SJSA1 (cell line): Measurements from ENCODE around the gene SEC24D. TPM values are rescaled to one million over a fixed set of nuclear protein-coding genes. Genes with fewer than 3 reads are reported as not detected.

Experiments used
- DNase-seq, 2 experiments: peaks; one replicate each; pipeline ENCODE4 v3.0.0-alpha.2; 2015 to 2020; ENCODE audit warnings: low spot score in 2 of 2, low read depth in 1 of 2
- H3K27ac ChIP-seq: fragments of 250-450 bp; sonication (Bioruptor Pico); 2 replicates; pipeline ENCODE4 v1.5.1; 2020; ENCODE audit warnings: mild to moderate bottlenecking, moderate library complexity
- H3K27me3 ChIP-seq: fragments of 250-450 bp; sonication (Bioruptor Pico); replicated peaks from 2 replicates; pipeline ENCODE4 v1.5.1; 2020; ENCODE audit warnings: mild to moderate bottlenecking, moderate library complexity
- H3K36me3 ChIP-seq: fragments of 250-450 bp; sonication (Bioruptor Pico); 2 replicates; pipeline ENCODE4 v1.5.1; 2020; ENCODE audit warnings: mild to moderate bottlenecking
- H3K4me1 ChIP-seq: fragments of 250-450 bp; sonication (Bioruptor Pico); replicated peaks from 2 replicates; pipeline ENCODE4 v1.6.1; 2021; ENCODE audit warnings: mild to moderate bottlenecking
- H3K4me3 ChIP-seq: fragments of 250-450 bp; sonication (Bioruptor Pico); 2 replicates; pipeline ENCODE4 v1.5.1; 2020; ENCODE audit warnings: mild to moderate bottlenecking
- H3K9me3 ChIP-seq: fragments of 250-450 bp; sonication (Bioruptor Pico); replicated peaks from 2 replicates; pipeline ENCODE4 v1.5.1; 2020; ENCODE audit warnings: mild to moderate bottlenecking
- total RNA-seq: library from RNA; depleted of rRNA; stranded (reverse); fragments of >200 nt; shearing (Covaris generic); gene quantifications from 2 replicates; pipeline ENCODE4 v1.2.3, GENCODE V29; 2014; rRNA removed

SEC24D gene
- total RNA-seq, 1 experiment from 2014 or later = 79.9 TPM

- Histone ChIP-seq H3K27ac (no peak overlapping the region), H3K9me3 (no peaks in the 10 kb centered on the region), H3K27me3 (no peaks in the 10 kb centered on the region), H3K4me1 (no peaks in the 10 kb centered on the region), H3K4me3 (no peak overlapping the region), H3K36me3 (peaks cover 31% of the 10 kb centered on the region)
- no peak for DNase-seq
Measured at GRCh38 chr4:118711052-118711451, 124.9 kb downstream of the SEC24D start.

- Histone ChIP-seq H3K4me1 (peaks cover 6% of the 10 kb centered on the region; the same call in 1 of the 2 replicates), H3K27me3 (no peaks in the 10 kb centered on the region), H3K4me3 (no peak overlapping the region), H3K9me3 (no peaks in the 10 kb centered on the region), H3K36me3 (peaks cover 55% of the 10 kb centered on the region), H3K27ac (no peak overlapping the region)
- DNase-seq = no peak
Measured at GRCh38 chr4:118703118-118703517, 132.8 kb downstream of the SEC24D start.

- Histone ChIP-seq H3K27ac (peak within 1 kb of the TSS; percentile 35), H3K9me3 (no peaks in the 10 kb centered on the region), H3K4me3 (peak within 1 kb of the TSS; percentile 63), H3K36me3 (peaks cover 11% of the 10 kb centered on the region), H3K27me3 (no peaks in the 10 kb centered on the region), H3K4me1 (no peaks in the 10 kb centered on the region; the same call in 1 of the 2 replicates)
- peak; percentile 89 to 93 for DNase-seq
Measured at GRCh38 chr4:118684873-118685811, 150.8 kb downstream of the SEC24D start, which contains the start of gene METTL14. TSS of gene METTL14 (plus strand) at chr4:118685392. CDS start at chr4:118685535, 143 bp downstream.

GRCh38 chr4:118683513-118683912 is 152.4 kb downstream of the SEC24D start:
- H3K9me3 ChIP-seq = no peaks in the 10 kb centered on the region
- H3K4me1 ChIP-seq = no peaks in the 10 kb centered on the region; the same call in 1 of the 2 replicates
- H3K27me3 ChIP-seq = no peaks in the 10 kb centered on the region
- DNase-seq = no peak
- no peak overlapping the region for H3K4me3 ChIP-seq
- H3K27ac ChIP-seq = no peak overlapping the region
- peaks cover 4% of the 10 kb centered on the region; the same call in 1 of the 2 replicates for H3K36me3 ChIP-seq

GRCh38 chr4:118682928-118683327 is 153.0 kb downstream of the SEC24D start:
- Histone ChIP-seq H3K27ac (no peak overlapping the region), H3K4me3 (no peak overlapping the region), H3K4me1 (no peaks in the 10 kb centered on the region; the same call in 1 of the 2 replicates), H3K36me3 (peaks cover 4% of the 10 kb centered on the region; the same call in 1 of the 2 replicates), H3K9me3 (no peaks in the 10 kb centered on the region), H3K27me3 (no peaks in the 10 kb centered on the region)
- no peak for DNase-seq

GRCh38 chr4:118680808-118681207 is 155.1 kb downstream of the SEC24D start:
- DNase-seq = no peak
- no peaks in the 10 kb centered on the region for H3K27me3 ChIP-seq
- H3K9me3 ChIP-seq = no peaks in the 10 kb centered on the region
- no peaks in the 10 kb centered on the region for H3K36me3 ChIP-seq
- no peak overlapping the region for H3K4me3 ChIP-seq
- H3K4me1 ChIP-seq = no peaks in the 10 kb centered on the region
- no peak overlapping the region for H3K27ac ChIP-seq

- Histone ChIP-seq H3K4me3 (no peak overlapping the region), H3K27me3 (no peaks in the 10 kb centered on the region), H3K9me3 (no peaks in the 10 kb centered on the region), H3K4me1 (no peaks in the 10 kb centered on the region), H3K27ac (no peak overlapping the region), H3K36me3 (no peaks in the 10 kb centered on the region)
- no peak for DNase-seq
Measured at GRCh38 chr4:118676128-118676527, 159.8 kb downstream of the SEC24D start.

Other genes with a start within 250 kb of the SEC24D start
- 27.0 and 37.0 TPM in 2 replicates for gene METTL14, start 150.7 kb downstream of the SEC24D start, total RNA-seq
- 2.8 and 4.7 TPM in 2 replicates for gene SYNPO2, start 52.7 kb upstream of the SEC24D start, total RNA-seq